Endometrial microvascular endothelial cells (primary cell): ENCODE measurements around the gene NEDD4. TPM values are rescaled to one million over a fixed set of nuclear protein-coding genes. Genes with fewer than 3 reads are reported as not detected.
"Not testable (repeated sequence)": the region's sequence is repeated elsewhere in the genome, so short reads cannot be mapped to it uniquely, and the experiment has no call there.

Experiments used
- in situ Hi-C: cut with HindIII; loops from 2 replicates; pipeline ENCODE4 v1.10.0; 2017; ENCODE audit warnings: low sequenced_read_pairs, low pct_unique_long_range_greater_than_20kb; ENCODE audit errors: inconsistent ontology term
- total RNA-seq: library from RNA; depleted of rRNA; stranded (reverse); fragments of >200 nt; gene quantifications from one replicate; pipeline ENCODE4 v1.2.3, GENCODE V29; 2015; ENCODE audit errors: inconsistent ontology term

Gene NEDD4
- total RNA-seq, 1 donor from 2014 or later: 61.0 TPM

- in situ Hi-C loops: no loop called here
These were observed 190.6 kb downstream of the NEDD4 start for GRCh38 chr15:55802600-55803376.

- in situ Hi-C loops: no loop called here
These were observed 193.2 kb downstream of the NEDD4 start for GRCh38 chr15:55800216-55800615.

- in situ Hi-C loops: no loop called here
These were observed 193.9 kb downstream of the NEDD4 start for GRCh38 chr15:55799291-55800212.

- in situ Hi-C loops: no loop called here
These were observed 197.0 kb downstream of the NEDD4 start for GRCh38 chr15:55796321-55796965.

DNA sequence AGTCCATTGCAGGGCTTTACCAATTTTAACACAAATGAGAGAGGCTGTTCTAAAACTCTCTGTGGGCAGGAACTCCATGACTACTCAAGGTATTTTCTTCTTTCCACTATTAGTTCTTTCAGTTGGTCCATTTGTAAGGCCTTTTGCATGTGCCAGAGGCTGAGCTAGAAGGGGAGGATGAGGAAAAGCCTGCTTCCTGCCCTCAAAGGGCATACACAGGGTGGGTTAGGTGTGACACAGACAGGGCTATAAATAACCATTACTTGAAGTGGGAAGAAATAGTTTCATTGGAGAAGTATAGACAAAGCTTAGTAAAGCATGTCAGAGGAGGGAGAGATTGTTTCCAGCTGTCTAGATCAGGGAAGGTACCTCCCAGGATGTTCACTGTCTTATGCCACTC is 198.4 kb downstream of the NEDD4 start:
- in situ Hi-C loops: no loop called here

DNA sequence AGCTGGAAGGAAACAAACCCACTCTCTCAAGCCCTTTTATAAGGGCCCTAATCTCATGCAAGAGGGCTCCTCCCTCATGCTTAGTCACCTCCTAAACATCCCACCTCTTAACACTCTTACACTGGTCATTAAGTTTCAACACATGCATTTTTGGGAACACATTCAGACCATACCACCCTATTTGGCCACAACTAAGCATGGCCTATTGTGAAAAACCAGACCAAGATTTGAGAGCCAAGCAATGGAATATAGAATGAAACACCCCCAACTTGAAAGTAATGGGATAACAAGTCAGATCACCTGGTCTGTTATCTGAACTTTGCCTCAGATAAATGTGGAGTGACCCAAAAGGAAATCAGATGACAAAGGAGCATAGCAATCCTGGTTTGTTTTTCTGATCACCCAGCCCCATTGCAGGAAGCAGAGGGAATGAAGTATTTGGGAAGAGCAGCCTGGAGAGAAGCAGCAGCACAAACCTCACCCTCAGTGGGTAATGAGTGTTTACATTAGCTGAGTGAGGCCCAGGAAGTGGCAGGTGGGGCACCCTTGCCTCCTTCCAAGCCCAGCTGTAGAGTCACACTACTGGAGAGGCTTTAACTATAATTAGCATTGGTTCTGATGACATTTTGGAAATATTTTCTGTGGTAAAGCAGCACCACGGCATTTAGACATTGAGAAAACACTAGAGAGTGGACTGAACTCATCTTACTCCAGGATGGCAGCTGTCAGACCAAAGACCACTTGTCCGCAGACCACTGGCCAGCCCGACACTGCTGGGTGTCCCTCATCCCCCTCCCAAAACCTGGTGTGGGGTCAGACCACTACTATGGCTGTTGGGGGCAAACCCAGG is 201.6 kb downstream of the NEDD4 start:
- in situ Hi-C loops: no loop called here

GRCh38 chr15:55789066-55789660 is 204.2 kb downstream of the NEDD4 start:
- in situ Hi-C loops: no loop called here

DNA sequence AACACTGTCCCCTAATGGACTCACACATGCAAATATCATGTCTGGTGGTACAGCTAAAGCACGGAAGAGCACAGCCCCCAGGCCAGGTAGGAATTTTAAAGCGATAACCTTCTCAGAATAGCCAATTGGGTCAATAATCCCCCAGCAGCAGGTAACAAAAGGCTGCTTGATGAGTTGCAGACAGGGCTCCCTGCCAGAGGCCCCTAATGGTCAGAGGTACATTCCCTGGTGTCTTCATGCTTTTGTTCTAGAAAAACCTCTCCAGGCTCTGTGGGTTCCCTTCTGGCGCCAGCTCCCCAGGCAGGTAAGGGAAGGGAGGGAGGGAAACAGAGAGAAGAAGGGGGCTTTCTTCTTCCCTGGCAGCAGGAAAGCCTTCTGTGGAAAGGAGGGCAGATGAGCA is 207.1 kb downstream of the NEDD4 start:
- in situ Hi-C loops: no loop called here

DNA sequence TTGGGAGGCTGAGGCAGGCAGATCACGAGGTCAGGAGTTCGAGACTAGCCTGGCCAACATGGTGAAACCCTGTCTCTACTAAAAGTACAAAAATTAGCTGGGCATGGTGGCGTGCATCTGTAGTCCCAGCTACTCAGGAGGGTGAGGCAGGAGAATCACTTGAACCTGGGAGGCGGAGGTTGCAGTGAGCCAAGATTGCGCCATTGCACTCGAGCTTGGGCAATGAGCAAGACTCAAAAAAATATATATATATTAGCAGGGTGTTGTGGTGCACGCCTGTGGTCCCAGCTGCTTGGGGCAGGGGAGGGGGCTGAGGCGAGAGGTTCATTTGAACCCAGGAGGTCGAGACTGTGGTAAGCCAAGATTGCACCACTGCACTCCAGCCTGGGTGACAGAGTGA is 207.8 kb downstream of the NEDD4 start:
- in situ Hi-C loops: not testable (repeated sequence)

GRCh38 chr15:55784286-55784685 is 209.1 kb downstream of the NEDD4 start:
- in situ Hi-C loops: no loop called here

- in situ Hi-C loops: no loop called here
These were observed 210.5 kb downstream of the NEDD4 start for GRCh38 chr15:55782901-55783300.

DNA sequence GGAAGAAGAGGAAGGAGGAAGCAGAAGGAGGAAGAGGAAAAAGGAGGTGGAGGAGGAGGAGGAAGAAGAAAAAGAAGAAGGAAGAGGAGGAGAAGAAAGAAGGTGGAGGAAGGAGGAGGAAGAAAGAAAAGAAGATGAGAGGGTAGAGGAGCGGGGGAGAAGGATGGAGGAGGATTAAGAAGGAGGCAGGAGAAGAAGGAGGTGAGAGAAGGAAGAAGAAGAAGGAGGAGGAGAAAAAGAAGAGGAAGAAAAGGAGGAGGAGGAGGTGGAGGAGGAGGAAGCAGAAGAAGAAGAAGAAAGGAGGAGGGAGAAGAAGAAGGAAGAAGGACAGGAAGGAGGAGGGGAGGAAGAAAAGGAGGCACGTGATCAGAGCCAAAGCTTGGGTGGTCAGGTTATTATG is 213.1 kb downstream of the NEDD4 start:
- in situ Hi-C loops: no loop called here

DNA sequence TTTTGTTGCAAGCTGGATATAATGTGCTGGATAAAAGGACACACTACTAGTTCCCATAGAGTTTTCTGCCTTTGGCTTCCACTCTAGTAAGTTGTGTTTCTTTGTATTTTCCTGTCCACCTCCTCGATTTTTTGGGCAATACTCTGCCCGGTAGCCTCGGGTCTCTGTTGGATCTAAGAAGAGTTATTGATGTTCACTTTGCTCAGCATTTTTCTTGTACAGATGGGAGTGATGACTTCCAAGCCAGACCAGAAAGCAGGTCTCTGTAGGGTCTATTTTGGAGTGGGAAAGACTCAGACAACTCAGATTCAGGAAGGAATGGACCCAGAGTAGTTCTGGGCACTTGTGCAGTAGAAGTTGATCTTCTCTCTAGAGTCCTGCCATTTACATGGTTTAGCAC is 214.5 kb downstream of the NEDD4 start:
- in situ Hi-C loops: no loop called here
